MV-4-11 (cell line): ENCODE results near the gene SLC5A2.
"Not testable (repeated sequence)": the region's sequence is repeated elsewhere in the genome, so short reads cannot be mapped to it uniquely, and the experiment has no call there.

Source experiments
- DNase-seq: peaks from one replicate; lab custom pipeline; 2025; lab: John Stamatoyannopoulos, UW

SLC5A2 gene

DNA sequence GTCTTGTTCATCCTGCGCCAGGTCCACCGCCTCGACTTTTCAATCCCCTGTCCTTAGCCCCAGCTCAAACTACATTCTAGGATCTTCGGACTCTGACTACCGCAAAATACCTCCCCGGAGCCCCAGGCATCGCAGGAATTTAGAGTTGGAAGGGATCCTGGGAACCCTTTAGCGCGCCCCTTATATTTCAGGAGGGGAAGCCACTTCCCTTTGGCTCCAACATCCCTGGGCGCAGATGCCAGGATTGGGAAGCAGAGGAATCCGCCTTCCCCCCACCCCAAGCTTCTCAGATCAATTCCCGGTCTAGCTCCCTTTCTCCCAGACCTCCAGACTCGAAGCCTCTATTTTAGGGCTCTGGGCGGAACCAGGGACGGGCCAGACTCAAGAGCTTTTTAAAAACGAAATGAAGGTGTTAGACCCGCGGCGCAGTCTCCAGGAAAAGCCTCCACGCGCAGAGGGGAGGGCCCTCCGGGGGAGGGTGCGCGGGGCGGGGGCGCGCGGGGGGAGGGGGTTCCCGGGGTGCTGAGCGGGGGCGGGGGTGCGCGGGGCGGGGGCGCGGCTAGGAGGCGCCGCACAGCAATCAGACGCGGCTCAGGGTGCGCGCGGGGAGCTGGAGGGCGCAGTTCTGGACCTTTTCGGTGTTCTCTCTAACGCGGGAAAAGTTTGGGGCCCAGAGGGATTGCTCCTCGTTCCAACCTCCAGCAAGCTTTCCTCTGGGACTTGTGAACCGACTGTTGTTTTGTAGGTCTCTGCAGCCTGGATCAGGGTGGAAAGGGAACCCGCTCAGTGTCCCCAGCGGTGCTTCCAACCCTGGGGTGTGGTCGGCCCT, 46.4 kb downstream of the SLC5A2 start:
- no peak for DNase-seq

DNA sequence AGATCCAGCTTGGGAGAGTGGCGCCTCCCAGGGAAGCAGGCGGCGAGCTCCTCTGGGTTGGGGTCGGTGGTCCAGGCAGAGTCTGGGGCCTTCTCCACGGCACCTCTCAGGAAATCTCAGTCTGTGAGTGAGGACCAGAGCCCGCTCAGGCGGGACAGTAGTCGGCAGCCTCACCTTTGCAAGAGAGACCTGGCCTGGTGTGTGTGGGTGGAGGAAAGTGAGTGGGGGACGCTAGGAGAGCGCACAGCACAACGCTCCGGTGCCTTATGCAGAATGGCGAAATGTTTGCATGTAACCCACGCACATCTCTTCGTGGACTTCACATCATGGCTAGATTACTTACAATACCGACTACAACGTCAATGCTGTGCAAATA, 47.0 kb downstream of the SLC5A2 start:
- DNase-seq: no peak

DNA sequence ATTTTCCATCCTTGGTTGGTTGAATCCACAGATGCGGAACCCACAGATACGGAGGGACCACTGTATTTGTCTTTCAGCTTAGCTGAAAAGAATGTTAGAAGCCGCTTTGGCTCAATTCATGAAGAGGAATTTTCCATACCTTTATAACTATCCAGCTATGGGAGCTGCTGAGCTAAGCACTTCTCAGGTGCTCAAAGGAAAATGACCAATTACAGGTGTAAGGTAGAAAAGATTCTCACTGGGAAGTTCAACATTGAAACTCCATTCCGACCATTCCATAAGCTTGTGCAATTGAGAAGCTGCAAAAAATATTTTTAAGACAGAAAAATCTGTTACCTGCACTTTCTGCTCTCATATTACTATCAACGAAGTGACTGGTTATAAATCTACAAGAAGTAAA, 47.5 kb downstream of the SLC5A2 start:
- no peak for DNase-seq

DNA sequence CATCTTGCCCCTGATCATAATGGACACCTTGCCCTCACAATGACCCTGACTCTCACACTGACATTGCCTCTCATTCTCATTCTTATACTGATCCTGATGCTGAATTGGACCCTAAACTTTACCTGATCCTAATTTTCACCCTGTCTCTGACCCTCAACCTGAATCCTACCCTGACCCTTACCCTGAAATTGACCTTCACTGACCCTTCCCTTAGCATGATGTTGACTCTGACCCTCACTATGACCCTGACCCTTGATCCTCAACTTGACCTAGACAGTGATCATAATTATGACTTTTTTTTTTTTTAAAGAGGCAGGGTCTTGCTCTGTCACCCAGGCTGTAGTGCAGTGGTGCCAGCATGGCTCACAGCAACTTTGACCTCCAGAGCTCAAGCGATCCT, 48.2 kb downstream of the SLC5A2 start:
- DNase-seq: no peak

DNA sequence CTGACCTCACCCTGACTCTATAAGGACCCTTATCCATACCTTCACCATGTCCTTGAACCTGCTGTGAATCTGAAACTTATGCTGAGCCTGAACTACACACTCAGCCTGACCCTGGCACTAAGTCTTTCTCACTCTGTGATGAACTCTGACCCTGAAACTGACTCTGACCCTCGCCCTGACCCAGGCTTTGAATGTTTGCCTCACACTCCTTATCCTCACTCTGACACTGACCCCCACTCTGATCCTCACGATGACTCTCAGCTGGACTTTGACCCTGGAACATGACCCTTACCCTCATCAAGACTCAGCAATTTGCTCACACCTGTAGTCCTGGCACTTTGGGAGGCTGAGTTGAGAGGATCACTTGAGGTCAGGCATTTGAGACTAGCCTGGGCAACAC, 49.2 kb downstream of the SLC5A2 start:
- DNase-seq: no peak

DNA sequence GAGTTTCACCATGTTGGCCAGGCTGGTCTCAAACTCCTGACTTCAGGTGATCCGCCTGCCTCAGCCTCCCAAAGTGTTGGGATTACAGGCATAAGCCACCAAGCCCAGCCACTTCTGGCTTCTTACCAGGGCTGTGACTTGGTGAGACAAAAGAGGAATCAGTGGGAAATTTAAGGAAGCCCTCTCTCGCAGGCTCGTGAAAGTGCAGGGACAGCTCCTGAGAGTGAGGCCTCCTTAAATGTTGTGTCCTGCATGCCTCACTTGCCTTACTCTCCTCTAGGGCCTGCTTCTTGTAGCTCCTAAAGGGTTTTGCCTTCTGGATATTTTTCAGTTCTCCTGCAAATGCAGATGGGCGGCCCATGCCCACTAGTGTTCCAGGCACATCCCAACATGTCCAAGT, 50.0 kb downstream of the SLC5A2 start:
- no peak for DNase-seq

DNA sequence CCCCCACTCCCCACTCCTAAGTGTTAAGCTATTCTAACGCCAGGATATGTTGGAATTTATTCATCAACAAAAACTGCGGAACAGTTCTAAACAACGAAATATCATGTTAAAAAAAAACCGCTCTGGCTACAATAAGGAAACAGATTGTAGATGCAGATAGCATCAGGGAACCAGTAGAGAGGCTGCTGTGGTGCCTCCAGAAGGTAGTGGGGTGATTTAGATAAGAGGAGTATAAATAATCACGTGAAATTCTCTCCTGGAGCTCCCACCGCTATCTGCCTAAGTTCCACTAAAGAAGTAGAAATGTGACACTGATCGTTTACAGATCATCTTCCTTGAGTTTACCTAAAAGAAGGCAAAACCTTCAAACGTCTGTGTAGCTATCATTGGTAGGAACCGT, 52.8 kb downstream of the SLC5A2 start:
- no peak for DNase-seq

DNA sequence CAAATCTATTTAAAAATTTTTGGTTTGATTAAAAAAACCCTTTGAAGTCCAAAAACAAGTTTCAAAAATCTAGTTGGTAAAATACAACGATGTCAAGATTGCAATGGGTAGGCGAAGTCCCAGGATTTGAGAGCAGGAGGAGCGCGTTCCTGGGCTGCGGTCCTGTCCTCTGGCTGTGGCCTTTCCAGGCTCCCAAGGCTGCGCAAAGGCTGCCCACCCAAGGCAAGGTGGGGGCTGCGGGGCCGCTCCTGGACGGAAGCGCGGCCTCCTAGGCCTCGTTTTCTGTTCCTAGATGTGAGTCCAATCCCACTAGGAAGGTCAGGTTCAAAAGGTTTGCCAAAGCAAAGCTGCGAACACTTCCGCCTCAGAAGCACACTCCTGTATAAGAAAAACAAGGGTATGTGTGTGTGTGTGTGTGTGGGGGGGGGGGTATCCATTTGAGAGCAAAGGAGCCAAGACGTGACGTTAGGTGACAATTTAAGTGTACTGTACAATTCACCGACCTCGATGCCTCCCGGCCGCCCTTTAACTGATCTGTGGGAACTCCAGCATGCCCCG, 54.0 kb downstream of the SLC5A2 start:
- no peak for DNase-seq

DNA sequence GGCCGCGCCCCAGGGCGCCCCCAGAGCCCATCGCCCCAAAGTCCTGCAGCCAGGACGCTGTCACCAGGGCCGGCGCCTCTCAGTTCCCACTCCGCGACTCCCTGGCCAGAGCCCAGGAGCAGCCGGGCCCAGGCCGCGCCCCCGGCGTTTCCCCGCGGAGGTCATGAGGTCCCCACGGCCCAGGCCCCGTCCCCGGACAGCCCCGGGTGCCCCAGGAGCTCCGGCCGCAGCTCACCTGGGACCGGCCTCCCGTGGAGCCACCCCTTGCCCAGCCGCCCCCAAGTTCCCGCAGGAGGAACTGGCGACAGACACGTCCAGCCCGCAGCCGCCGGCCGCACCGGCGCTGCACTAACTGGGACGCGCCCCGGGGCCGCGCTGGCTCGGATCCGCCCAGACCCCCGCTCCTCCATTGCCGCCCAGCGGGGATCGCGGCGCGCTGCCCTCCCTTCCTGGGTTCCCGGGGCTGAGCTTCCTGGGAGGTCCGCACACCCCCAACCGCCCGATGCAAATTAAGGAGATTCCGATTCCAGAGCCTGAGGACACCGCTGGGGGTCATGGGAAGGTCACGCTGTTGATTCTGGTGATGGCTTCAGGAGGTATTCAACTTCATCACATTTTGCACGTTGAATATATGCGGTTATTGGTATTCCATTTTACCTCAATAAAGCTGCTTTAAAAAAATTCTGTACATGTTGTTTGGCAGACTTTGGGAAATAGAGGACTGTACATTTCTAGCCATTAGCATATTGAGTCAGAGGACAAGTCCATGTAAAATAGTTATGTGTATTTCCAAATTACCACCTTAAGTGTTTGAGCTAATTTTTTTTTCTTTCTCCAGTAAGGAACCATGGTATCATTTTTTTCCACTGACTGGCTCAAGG, 54.7 kb downstream of the SLC5A2 start:
- no peak for DNase-seq

DNA sequence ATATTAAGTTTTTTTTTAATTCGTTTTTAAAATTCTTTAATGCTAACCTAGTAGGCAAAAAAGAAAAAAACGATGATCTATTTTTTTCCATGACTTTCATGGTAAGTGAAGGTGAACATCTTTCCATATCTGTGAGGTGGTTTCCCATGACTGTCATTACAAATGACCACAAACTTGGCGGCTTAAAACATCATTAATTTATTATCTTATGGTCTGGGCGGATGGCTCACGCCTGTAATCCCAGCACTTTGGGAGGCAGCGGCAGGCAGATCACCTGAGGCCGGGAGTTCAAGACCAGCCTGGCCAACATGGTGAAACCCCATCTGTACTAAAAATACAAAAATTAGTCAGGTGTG, 55.3 kb downstream of the SLC5A2 start:
- not testable (repeated sequence) for DNase-seq

DNA sequence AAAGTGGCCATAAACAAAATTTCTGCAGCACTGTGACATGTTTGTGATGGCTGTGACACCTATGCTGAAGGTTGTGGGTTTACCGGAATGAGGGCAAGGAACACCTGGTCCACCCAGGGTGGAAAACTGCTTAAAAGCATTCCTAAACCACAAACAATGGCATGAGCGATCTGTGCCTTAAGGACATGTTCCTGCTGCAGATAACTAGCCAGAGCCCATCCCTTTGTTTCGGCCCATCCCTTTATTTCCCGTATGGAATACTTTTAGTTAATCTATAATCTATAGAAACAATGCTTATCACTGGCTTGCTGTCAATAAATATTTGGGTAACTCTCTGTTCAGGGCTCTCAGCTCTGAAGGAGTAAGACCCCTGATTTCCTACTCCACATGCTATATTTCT, 56.8 kb downstream of the SLC5A2 start:
- not testable (repeated sequence) for DNase-seq
